Thoracic aorta (tissue), 2 donors: ENCODE measurements around the gene DMRTB1. TPM values are rescaled to one million over a fixed set of nuclear protein-coding genes. Genes with fewer than 3 reads are reported as not detected.
"Not testable (repeated sequence)": the region's sequence is repeated elsewhere in the genome, so short reads cannot be mapped to it uniquely, and the experiment has no call there.

Experiments
- ATAC-seq: fragments of 150-250 bp; one replicate; pipeline ENCODE4 v1.8.0; 2017; ENCODE audit warnings: low read depth; ENCODE audit not compliant: insufficient number of reproducible peaks, low FRiP score
- DNase-seq: peaks from one replicate; pipeline ENCODE4 v3.0.0-alpha.2; 2020; ENCODE audit warnings: low spot score
- H3K27ac ChIP-seq, 2 donors: fragments of 200-600 bp; sonication (generic); 1 replicate in 1 of 2; 2 replicates in 1 of 2; pipeline ENCODE4 v1.5.1; 2016; ENCODE audit warnings: mild to moderate bottlenecking in 2 of 2, moderate library complexity in 2 of 2
- H3K27me3 ChIP-seq: fragments of 200-600 bp; sonication (generic); replicated peaks from 2 replicates; pipeline ENCODE4 v1.6.0; 2016; ENCODE audit warnings: mild to moderate bottlenecking; ENCODE audit not compliant: insufficient read depth
- H3K36me3 ChIP-seq: fragments of 200-600 bp; sonication (generic); one replicate; pipeline ENCODE4 v1.5.1; 2016
- H3K4me1 ChIP-seq, 2 donors: fragments of 200-600 bp; sonication (generic); 1 replicate in 1 of 2; 2 replicates in 1 of 2; pipeline versions ENCODE4 v1.5.1 to v1.6.0; 2016; ENCODE audit warnings: low read depth in 2 of 2, mild to moderate bottlenecking in 1 of 2; ENCODE audit not compliant: control insufficient read depth in 1 of 2
- H3K4me3 ChIP-seq: fragments of 200-600 bp; sonication (generic); 2 replicates; pipeline ENCODE4 v1.5.1; 2016; ENCODE audit warnings: mild to moderate bottlenecking
- H3K9me3 ChIP-seq: fragments of 200-600 bp; sonication (generic); 2 replicates; pipeline ENCODE4 v1.5.1; 2016
- CTCF ChIP-seq: fragments of 200-600 bp; sonication (generic); IDR thresholded peaks from one replicate; pipeline ENCODE4 v1.5.1; 2019; ENCODE audit warnings: antibody characterized with exemption
- total RNA-seq, 2 donors: library from RNA; depleted of rRNA; stranded (reverse); fragments of >200 nt; gene quantifications; one replicate each; pipeline versions ENCODE4 v1.1.0 to v1.2.3, GENCODE V29; 2016

The DMRTB1 gene
- total RNA-seq, 2 donors from 2014 or later: not detected

- ATAC-seq: no peak
- no peaks in the 10 kb centered on the region for H3K4me1 ChIP-seq
- H3K36me3 ChIP-seq: no peaks in the 10 kb centered on the region
- no peak for DNase-seq
- no peaks in the 10 kb centered on the region for H3K27me3 ChIP-seq
- H3K27ac ChIP-seq: no peak overlapping the region
- H3K9me3 ChIP-seq: no peaks in the 10 kb centered on the region
- no peak overlapping the region for H3K4me3 ChIP-seq
- TF ChIP-seq CTCF: no peak
Observed at GRCh38 chr1:53430779-53431178, 28.4 kb upstream of the DMRTB1 start.

GRCh38 chr1:53431244-53431643 is 28.0 kb upstream of the DMRTB1 start:
- no peaks in the 10 kb centered on the region for H3K4me1 ChIP-seq
- H3K4me3 ChIP-seq: no peak overlapping the region
- no peak for TF ChIP-seq CTCF
- no peaks in the 10 kb centered on the region for H3K36me3 ChIP-seq
- no peak for DNase-seq
- no peak overlapping the region for H3K27ac ChIP-seq
- no peaks in the 10 kb centered on the region for H3K9me3 ChIP-seq
- no peaks in the 10 kb centered on the region for H3K27me3 ChIP-seq
- no peak for ATAC-seq

GRCh38 chr1:53431805-53432565 is 27.2 kb upstream of the DMRTB1 start:
- no peak overlapping the region for H3K4me3 ChIP-seq
- H3K27me3 ChIP-seq: no peaks in the 10 kb centered on the region
- DNase-seq (no peak), ATAC-seq (no peak)
- no peaks in the 10 kb centered on the region for H3K4me1 ChIP-seq
- H3K27ac ChIP-seq: no peak overlapping the region
- H3K9me3 ChIP-seq: no peaks in the 10 kb centered on the region
- no peak for TF ChIP-seq CTCF
- no peaks in the 10 kb centered on the region for H3K36me3 ChIP-seq

GRCh38 chr1:53432611-53433010 is 26.6 kb upstream of the DMRTB1 start:
- DNase-seq (no peak), ATAC-seq (no peak)
- no peak overlapping the region for H3K4me3 ChIP-seq
- H3K9me3 ChIP-seq: no peaks in the 10 kb centered on the region
- no peaks in the 10 kb centered on the region for H3K4me1 ChIP-seq
- TF ChIP-seq CTCF: no peak
- H3K27me3 ChIP-seq: no peaks in the 10 kb centered on the region
- H3K36me3 ChIP-seq: no peaks in the 10 kb centered on the region
- H3K27ac ChIP-seq: no peak overlapping the region

- DNase-seq, H3K27me3 ChIP-seq, ATAC-seq, H3K36me3 ChIP-seq, H3K9me3 ChIP-seq, H3K27ac ChIP-seq, H3K4me1 ChIP-seq, H3K4me3 ChIP-seq: not testable (repeated sequence)
Observed at GRCh38 chr1:53434405-53435007, 24.7 kb upstream of the DMRTB1 start.
